ENCODE data around the gene COX14.

Gene COX14

GRCh38 chr12:50105913-50106450 is 6.1 kb upstream of the COX14 start:
- no peak for TF ChIP-seq CTCF (IDR thresholded peaks at IDR 0.05)

GRCh38 chr12:50106907-50107306 is 5.1 kb upstream of the COX14 start:
- TF ChIP-seq CTCF (IDR thresholded peaks at IDR 0.05), result no peak

- no peak for TF ChIP-seq CTCF (IDR thresholded peaks at IDR 0.05)
These were observed 4.4 kb upstream of the COX14 start for GRCh38 chr12:50107416-50108268.

GRCh38 chr12:50109319-50109718 is 2.7 kb upstream of the COX14 start:
- TF ChIP-seq CTCF (IDR thresholded peaks at IDR 0.05), result no peak

GRCh38 chr12:50110127-50110761 is 1.8 kb upstream of the COX14 start:
- TF ChIP-seq CTCF (IDR thresholded peaks at IDR 0.05), result no peak

GRCh38 chr12:50110762-50111351 is 1.2 kb upstream of the COX14 start:
- no peak for TF ChIP-seq CTCF (IDR thresholded peaks at IDR 0.05)

GRCh38 chr12:50111395-50111692 is 692 bp upstream of the COX14 start:
- no peak; the same call in 1 of the 2 replicates for TF ChIP-seq CTCF (IDR thresholded peaks at IDR 0.05)
